KOPT-K1 (cell line): ENCODE measurements around the gene ESRP2.

Experiments used
- H3K27ac ChIP-seq: fragments of 200-600 bp; sonication (generic); 2 replicates; pipeline ENCODE4 v1.5.1; 2016; ENCODE audit warnings: antibody characterized with exemption, mild to moderate bottlenecking, low read depth, low read length; ENCODE audit not compliant: poor library complexity, severe bottlenecking
- H3K36me3 ChIP-seq: fragments of 200-600 bp; sonication (generic); 2 replicates; pipeline ENCODE4 v1.5.1; 2017; ENCODE audit warnings: antibody characterized with exemption, mild to moderate bottlenecking, low read length, moderate library complexity; ENCODE audit not compliant: insufficient read depth
- H3K9me3 ChIP-seq: fragments of 200-600 bp; sonication (generic); 2 replicates; pipeline ENCODE4 v1.5.1; 2017; ENCODE audit warnings: antibody characterized with exemption, low read length, mild to moderate bottlenecking; ENCODE audit not compliant: insufficient read depth, poor library complexity, severe bottlenecking

Gene ESRP2

GRCh38 chr16:68236137-68236825 is 354 bp upstream of the ESRP2 start:
- Histone ChIP-seq H3K36me3 (peaks cover 10% of the 10 kb centered on the region; the same call in 1 of the 2 replicates), H3K27ac (no peak overlapping the region), H3K9me3 (peaks cover 5% of the 10 kb centered on the region)

GRCh38 chr16:68235108-68235886 is 630 bp downstream of the ESRP2 start:
- Histone ChIP-seq H3K27ac (no peak overlapping the region), H3K36me3 (peaks cover 20% of the 10 kb centered on the region; the same call in 1 of the 2 replicates), H3K9me3 (peaks cover 5% of the 10 kb centered on the region)

GRCh38 chr16:68234188-68235107 is 1.5 kb downstream of the ESRP2 start:
- Histone ChIP-seq H3K27ac (no peak overlapping the region), H3K9me3 (peaks cover 5% of the 10 kb centered on the region), H3K36me3 (peaks cover 29% of the 10 kb centered on the region)

GRCh38 chr16:68233835-68234187 is 2.1 kb downstream of the ESRP2 start:
- no peak overlapping the region for H3K27ac ChIP-seq
- H3K9me3 ChIP-seq: peaks cover 5% of the 10 kb centered on the region
- H3K36me3 ChIP-seq: peaks cover 35% of the 10 kb centered on the region

- Histone ChIP-seq H3K9me3 (peaks cover 5% of the 10 kb centered on the region), H3K27ac (no peak overlapping the region), H3K36me3 (peaks cover 41% of the 10 kb centered on the region)
Measured at GRCh38 chr16:68233085-68233834, 2.7 kb downstream of the ESRP2 start.

GRCh38 chr16:68232335-68232734 is 3.6 kb downstream of the ESRP2 start:
- Histone ChIP-seq H3K36me3 (peaks cover 50% of the 10 kb centered on the region), H3K27ac (no peak overlapping the region), H3K9me3 (peaks cover 5% of the 10 kb centered on the region)

- peaks cover 55% of the 10 kb centered on the region for H3K36me3 ChIP-seq
- peaks cover 5% of the 10 kb centered on the region for H3K9me3 ChIP-seq
- H3K27ac ChIP-seq: no peak overlapping the region
Measured at GRCh38 chr16:68231384-68232136, 4.4 kb downstream of the ESRP2 start.

- Histone ChIP-seq H3K9me3 (peaks cover 5% of the 10 kb centered on the region), H3K27ac (no peak overlapping the region), H3K36me3 (peaks cover 61% of the 10 kb centered on the region)
Measured at GRCh38 chr16:68230956-68231355, 5.0 kb downstream of the ESRP2 start.

GRCh38 chr16:68230176-68230571 is 5.8 kb downstream of the ESRP2 start:
- Histone ChIP-seq H3K27ac (no peak overlapping the region), H3K36me3 (peaks cover 68% of the 10 kb centered on the region), H3K9me3 (peaks cover 2% of the 10 kb centered on the region)

- peaks cover 69% of the 10 kb centered on the region for H3K36me3 ChIP-seq
Measured at GRCh38 chr16:68229431-68230175, 6.3 kb downstream of the ESRP2 start.

GRCh38 chr16:68228652-68229051 is 7.3 kb downstream of the ESRP2 start:
- no peak overlapping the region for H3K27ac ChIP-seq

More at GRCh38 chr16:68229431-68230175, 6.3 kb downstream of the ESRP2 start:
- Histone ChIP-seq H3K9me3 (no peaks in the 10 kb centered on the region), H3K27ac (no peak overlapping the region)

GRCh38 chr16:68227850-68228553 is 7.9 kb downstream of the ESRP2 start:
- Histone ChIP-seq H3K36me3 (peaks cover 69% of the 10 kb centered on the region), H3K27ac (peak overlapping the region; percentile 48)

More at GRCh38 chr16:68228652-68229051, 7.3 kb downstream of the ESRP2 start:
- Histone ChIP-seq H3K36me3 (peaks cover 69% of the 10 kb centered on the region), H3K9me3 (no peaks in the 10 kb centered on the region)

More at GRCh38 chr16:68227850-68228553, 7.9 kb downstream of the ESRP2 start:
- H3K9me3 ChIP-seq: no peaks in the 10 kb centered on the region
